ENCODE data around the gene TTC3. TPM values are rescaled to one million over a fixed set of nuclear protein-coding genes. Genes with fewer than 3 reads are reported as not detected.

Gene TTC3
- total and polyA plus RNA-seq, 9 of the 15 experiments (the other 6 are each of a cell fraction or from before 2014, with no cell fraction given), result 17.5 to 92.0 (median 59.5) TPM

DNA sequence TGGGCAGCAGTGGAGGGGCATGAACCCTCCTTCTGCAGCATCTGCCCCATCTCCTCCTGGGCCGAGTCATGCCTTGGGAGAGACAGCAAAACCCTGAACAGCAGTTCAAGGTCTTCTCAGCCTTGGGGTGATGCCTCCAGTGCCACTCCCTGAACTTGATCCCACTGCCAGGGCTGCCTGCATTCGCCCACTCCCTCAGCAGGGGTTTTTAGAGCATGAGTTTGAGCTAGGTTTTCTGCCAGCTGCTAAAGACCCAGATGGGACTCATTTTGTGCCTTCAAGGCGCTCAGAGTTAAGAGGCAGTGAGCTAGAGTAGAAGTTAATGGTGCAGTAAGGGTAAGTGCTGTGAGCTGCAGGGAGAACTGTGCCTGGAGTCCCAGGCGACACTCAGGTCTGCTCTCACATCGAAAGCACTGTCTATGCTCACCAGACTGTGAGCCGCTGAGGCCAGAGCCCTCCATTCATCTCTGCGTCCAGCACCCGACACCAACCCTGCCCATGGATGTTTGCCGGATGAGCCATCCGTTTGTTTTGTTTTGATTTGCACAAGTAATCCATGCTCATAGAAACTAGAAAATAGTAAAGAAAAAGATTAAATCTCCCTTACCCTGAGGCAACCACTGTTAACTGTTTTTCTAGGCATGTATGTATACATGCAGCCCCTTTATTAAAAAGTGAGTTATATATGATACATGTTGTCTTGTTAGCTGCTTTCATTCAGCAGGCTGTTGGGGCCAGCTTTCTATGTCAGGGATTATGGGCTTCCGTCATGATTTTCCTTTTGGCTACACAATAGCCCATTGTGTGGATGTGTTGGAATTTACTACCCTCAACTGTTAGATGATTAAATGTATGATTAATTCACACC is 126.2 kb downstream of the TTC3 start (continued):
- TF ChIP-seq, protein P1, sequence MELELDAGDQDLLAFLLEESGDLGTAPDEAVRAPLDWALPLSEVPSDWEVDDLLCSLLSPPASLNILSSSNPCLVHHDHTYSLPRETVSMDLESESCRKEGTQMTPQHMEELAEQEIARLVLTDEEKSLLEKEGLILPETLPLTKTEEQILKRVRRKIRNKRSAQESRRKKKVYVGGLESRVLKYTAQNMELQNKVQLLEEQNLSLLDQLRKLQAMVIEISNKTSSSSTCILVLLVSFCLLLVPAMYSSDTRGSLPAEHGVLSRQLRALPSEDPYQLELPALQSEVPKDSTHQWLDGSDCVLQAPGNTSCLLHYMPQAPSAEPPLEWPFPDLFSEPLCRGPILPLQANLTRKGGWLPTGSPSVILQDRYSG (tag; conservative IDR thresholded peaks at IDR 0.05; ENCODE audit: low read depth), result no peak
- TF ChIP-seq PHB (CRISPR knock-in tag; IDR thresholded peaks at IDR 0.05), result no peak
- TF ChIP-seq NFE2L1 (tag; IDR thresholded peaks at IDR 0.05; ENCODE audit: borderline replicate concordance, low read depth), result no peak
- no peak for TF ChIP-seq ERF (CRISPR knock-in tag; IDR thresholded peaks at IDR 0.05)
- no peak for TF ChIP-seq PCBP1 (IDR thresholded peaks at IDR 0.05; ENCODE audit: low read depth, low read length, poor library complexity, severe bottlenecking)
- no peak for TF ChIP-seq ZNF766 (CRISPR knock-in tag; conservative IDR thresholded peaks at IDR 0.05)
- TF ChIP-seq NR3C1 (CRISPR knock-in tag; IDR thresholded peaks at IDR 0.05), result no peak
